HL-60 (cell line): ENCODE results near the gene ALK.

Experiments
- POLR2AphosphoS5 ChIP-seq: IDR thresholded peaks from 2 replicates; pipeline ENCODE4 v1.6.1; 2012; ENCODE audit warnings: low read depth
- TF ChIP-seq, protein P1 (sequence below): IDR thresholded peaks from one replicate; pipeline ENCODE4 v1.5.1; 2011; ENCODE audit warnings: low read length, control low read depth, inconsistent platforms; ENCODE audit not compliant: insufficient read depth

DNA sequence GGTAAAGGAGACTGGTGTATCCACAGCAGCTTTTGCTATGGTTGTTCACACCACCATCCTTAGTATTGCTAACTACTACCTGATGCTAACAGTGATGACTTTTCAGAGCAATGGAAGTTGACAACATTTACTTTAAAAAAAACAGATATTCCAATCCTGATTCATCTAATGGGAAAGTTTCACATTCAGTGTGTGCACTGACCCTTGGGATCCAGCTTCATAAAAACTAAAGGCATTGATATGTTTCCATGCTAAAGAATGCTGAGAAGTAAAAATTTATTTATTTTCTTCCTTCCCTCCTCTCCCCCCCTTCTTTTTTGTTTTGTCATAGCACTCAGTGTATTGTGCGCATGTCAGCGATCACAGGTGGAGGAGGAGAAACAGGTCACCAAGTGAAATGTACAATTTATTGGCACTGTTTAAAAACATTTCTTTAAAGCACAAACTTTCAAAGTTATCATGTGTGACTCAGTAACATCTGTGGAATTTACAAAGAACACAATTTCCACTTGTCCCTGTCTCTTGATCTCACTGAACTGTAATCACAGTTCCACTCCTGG, 229.9 kb downstream of the ALK start:
- TF ChIP-seq, protein P1, sequence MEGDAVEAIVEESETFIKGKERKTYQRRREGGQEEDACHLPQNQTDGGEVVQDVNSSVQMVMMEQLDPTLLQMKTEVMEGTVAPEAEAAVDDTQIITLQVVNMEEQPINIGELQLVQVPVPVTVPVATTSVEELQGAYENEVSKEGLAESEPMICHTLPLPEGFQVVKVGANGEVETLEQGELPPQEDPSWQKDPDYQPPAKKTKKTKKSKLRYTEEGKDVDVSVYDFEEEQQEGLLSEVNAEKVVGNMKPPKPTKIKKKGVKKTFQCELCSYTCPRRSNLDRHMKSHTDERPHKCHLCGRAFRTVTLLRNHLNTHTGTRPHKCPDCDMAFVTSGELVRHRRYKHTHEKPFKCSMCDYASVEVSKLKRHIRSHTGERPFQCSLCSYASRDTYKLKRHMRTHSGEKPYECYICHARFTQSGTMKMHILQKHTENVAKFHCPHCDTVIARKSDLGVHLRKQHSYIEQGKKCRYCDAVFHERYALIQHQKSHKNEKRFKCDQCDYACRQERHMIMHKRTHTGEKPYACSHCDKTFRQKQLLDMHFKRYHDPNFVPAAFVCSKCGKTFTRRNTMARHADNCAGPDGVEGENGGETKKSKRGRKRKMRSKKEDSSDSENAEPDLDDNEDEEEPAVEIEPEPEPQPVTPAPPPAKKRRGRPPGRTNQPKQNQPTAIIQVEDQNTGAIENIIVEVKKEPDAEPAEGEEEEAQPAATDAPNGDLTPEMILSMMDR, result no peak
- TF ChIP-seq POLR2AphosphoS5, result no peak
